Measurements from ENCODE around the gene CATSPERZ.

DNA sequence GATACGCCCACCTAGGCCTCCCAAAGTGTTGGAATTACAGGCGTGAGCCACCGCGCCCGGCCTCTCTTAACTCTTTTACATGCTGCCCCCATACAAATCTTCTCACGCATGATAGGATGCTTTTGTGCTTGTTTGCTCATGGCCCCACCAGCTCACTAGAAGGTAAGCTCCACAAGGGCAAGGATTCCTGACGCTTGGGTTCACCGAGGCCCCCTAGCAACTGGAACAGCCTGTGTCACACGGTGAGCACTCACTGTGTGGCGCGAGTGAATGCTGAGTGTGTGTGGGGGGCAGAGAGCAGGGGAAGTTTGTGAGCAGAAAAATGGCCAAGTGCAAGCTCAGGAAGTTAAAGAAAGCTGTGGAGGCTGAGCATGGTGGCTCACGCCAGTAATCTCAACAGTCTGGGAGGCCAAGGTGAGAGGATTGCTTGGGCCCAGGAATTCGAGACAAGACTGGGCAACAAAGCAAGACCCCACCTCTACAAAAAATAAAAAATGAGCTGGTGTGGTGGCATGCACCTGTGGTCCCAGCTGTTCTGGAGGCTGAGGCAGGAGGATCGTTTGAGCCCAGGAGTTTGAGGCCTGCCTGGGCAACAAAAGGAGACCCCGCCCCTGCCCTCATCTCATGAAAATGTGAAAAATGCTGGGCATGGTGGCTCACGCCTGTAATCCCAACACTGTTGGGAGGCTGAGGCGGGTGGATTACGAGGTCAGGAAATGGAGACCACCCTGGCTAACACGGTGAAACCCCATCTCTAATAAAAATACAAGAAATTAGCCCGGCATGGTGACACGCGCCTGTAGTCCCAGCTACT lies 18.0 kb upstream of the CATSPERZ start:
- TF ChIP-seq, protein P1, sequence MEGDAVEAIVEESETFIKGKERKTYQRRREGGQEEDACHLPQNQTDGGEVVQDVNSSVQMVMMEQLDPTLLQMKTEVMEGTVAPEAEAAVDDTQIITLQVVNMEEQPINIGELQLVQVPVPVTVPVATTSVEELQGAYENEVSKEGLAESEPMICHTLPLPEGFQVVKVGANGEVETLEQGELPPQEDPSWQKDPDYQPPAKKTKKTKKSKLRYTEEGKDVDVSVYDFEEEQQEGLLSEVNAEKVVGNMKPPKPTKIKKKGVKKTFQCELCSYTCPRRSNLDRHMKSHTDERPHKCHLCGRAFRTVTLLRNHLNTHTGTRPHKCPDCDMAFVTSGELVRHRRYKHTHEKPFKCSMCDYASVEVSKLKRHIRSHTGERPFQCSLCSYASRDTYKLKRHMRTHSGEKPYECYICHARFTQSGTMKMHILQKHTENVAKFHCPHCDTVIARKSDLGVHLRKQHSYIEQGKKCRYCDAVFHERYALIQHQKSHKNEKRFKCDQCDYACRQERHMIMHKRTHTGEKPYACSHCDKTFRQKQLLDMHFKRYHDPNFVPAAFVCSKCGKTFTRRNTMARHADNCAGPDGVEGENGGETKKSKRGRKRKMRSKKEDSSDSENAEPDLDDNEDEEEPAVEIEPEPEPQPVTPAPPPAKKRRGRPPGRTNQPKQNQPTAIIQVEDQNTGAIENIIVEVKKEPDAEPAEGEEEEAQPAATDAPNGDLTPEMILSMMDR (IDR thresholded peaks at IDR 0.05) = no peak
- TF ChIP-seq EP300 (IDR thresholded peaks at IDR 0.05; ENCODE audit: low read depth) = no peak

Measured in transverse colon (tissue), 3 donors.